ENCODE data around the gene CHST3.

GRCh38 chr10:71946700-71947099, 17.5 kb upstream of the CHST3 start:
- TF ChIP-seq ZNF384 (IDR thresholded peaks at IDR 0.05; ENCODE audit: low read depth, low read length): no peak
- no peak for TF ChIP-seq SAP30 (IDR thresholded peaks at IDR 0.05; ENCODE audit: borderline replicate concordance, insufficient read depth, low read depth, low read length, poor library complexity, severe bottlenecking)
- TF ChIP-seq ATF3 (IDR thresholded peaks at IDR 0.05): no peak
- no peak for TF ChIP-seq ATF3 (CRISPR knock-in tag; conservative IDR thresholded peaks at IDR 0.05)
- no peak for TF ChIP-seq ARNT (IDR thresholded peaks at IDR 0.05)
- TF ChIP-seq STAT6 (CRISPR knock-in tag; IDR thresholded peaks at IDR 0.05): no peak
- TF ChIP-seq ELF4 (CRISPR knock-in tag; IDR thresholded peaks at IDR 0.05): no peak
- no peak for TF ChIP-seq ZBED1 (IDR thresholded peaks at IDR 0.05)
- TF ChIP-seq POLR2A (conservative IDR thresholded peaks at IDR 0.05): no peak
- no peak for TF ChIP-seq CTCF (IDR thresholded peaks at IDR 0.05 in 2 of 3, conservative IDR thresholded peaks at IDR 0.05 in 1 of 3; ENCODE audit: insufficient read depth in 2 of 3, low read depth in 1 of 3, low read length in 3 of 3)
- TF ChIP-seq POLR2AphosphoS5 (IDR thresholded peaks at IDR 0.05; ENCODE audit: control insufficient read depth, insufficient read depth, low read depth, low read length): no peak
- no peak for TF ChIP-seq ARID4B (CRISPR knock-in tag; IDR thresholded peaks at IDR 0.05)
- no peak for TF ChIP-seq RFX1 (IDR thresholded peaks at IDR 0.05)
- no peak for TF ChIP-seq UBTF (IDR thresholded peaks at IDR 0.05; ENCODE audit: borderline replicate concordance in 1 of 2, low read depth in 2 of 2, low read length in 2 of 2)

Measured in K562 (cell line).